Natural killer cell (primary cell): ENCODE measurements around the gene CITED1. TPM values are rescaled to one million over a fixed set of nuclear protein-coding genes. Genes with fewer than 3 reads are reported as not detected.

Source experiments
- ATAC-seq, 3 donors: fragments of 150-1000 bp in 2 of 3; fragments of 200-7000 bp in 1 of 3; cut with Tn5 transposase; 1 replicate in 1 of 3; 2 replicates in 2 of 3; pipeline ENCODE4 v1.10.0; 2021; ENCODE audit warnings: mild to moderate bottlenecking in 2 of 3, moderate library complexity in 2 of 3
- DNase-seq, 2 donors: peaks; one replicate each; pipeline versions ENCODE4 v3.0.0 to v3.0.0-alpha.2; 2013 to 2021; ENCODE audit warnings: mixed read lengths in 1 of 2
- H3K27ac ChIP-seq: one replicate; pipeline ENCODE4 v1.5.1; 2013; ENCODE audit warnings: mild to moderate bottlenecking, low read length
- H3K27me3 ChIP-seq: one replicate; pipeline ENCODE4 v1.6.1; 2013; ENCODE audit warnings: low read length; ENCODE audit not compliant: control insufficient read depth, insufficient read depth
- H3K36me3 ChIP-seq: one replicate; pipeline ENCODE4 v1.6.1; 2013; ENCODE audit warnings: low read length; ENCODE audit not compliant: control insufficient read depth, insufficient read depth
- H3K4me1 ChIP-seq: one replicate; pipeline ENCODE4 v1.6.1; 2013; ENCODE audit warnings: low read length; ENCODE audit not compliant: control insufficient read depth, insufficient read depth
- H3K4me3 ChIP-seq: one replicate; pipeline ENCODE4 v1.5.1; 2013; ENCODE audit warnings: low read length
- H3K9me3 ChIP-seq: one replicate; pipeline ENCODE4 v1.6.1; 2013; ENCODE audit warnings: low read length; ENCODE audit not compliant: control insufficient read depth, insufficient read depth
- H3K27ac Mint-ChIP-seq, 2 donors: one replicate each; pipeline ENCODE4 v1.8.0; 2022; ENCODE audit warnings: mild to moderate bottlenecking in 2 of 2, mixed read lengths in 2 of 2, moderate library complexity in 1 of 2
- H3K27me3 Mint-ChIP-seq, 2 donors: one replicate each; pipeline ENCODE4 v1.8.0; 2022; ENCODE audit warnings: low read depth in 2 of 2, mixed read lengths in 2 of 2
- H3K36me3 Mint-ChIP-seq: one replicate; pipeline ENCODE4 v1.8.0; 2022; ENCODE audit warnings: mixed read lengths
- H3K4me1 Mint-ChIP-seq, 2 donors: one replicate each; pipeline ENCODE4 v1.8.0; 2022; ENCODE audit warnings: mixed read lengths in 2 of 2
- H3K4me3 Mint-ChIP-seq: one replicate; pipeline ENCODE4 v1.8.0; 2022; ENCODE audit warnings: mild to moderate bottlenecking, moderate library complexity, mixed read lengths
- H3K9me3 Mint-ChIP-seq, 2 donors: one replicate each; pipeline ENCODE4 v1.8.0; 2022; ENCODE audit warnings: mixed read lengths in 2 of 2
- WGBS: methylation state at CpG from one replicate; pipeline ENCODE4 v1.1.7; 2013; ENCODE audit warnings: missing lambda C conversion rate; ENCODE audit not compliant: insufficient coverage; 5-methylcytosine and 5-hydroxymethylcytosine counted together
- intact Hi-C: fragments of 100-400 bp; cut with micrococcal nuclease; formaldehyde crosslinking; loops from one replicate; pipeline ENCODE4 v1.14.2; 2022
- total RNA-seq, 4 donors: library from RNA; stranded (reverse); fragments of 120-200 nt in 1 of 4; gene quantifications; one replicate each; pipeline versions ENCODE4 v1.2.3 to v1.2.4, GENCODE V29; 2013 to 2022
- TF ChIP-seq, protein P1 (sequence below): fragments of 200-600 bp; IDR thresholded peaks from one replicate; pipeline ENCODE4 v1.8.0; 2022; ENCODE audit warnings: antibody characterized with exemption

Gene CITED1
- total RNA-seq, 3 donors from 2014 or later (not counting 1 experiment from before 2014, with no cell fraction given), result 0.49 TPM; not detected in 2

GRCh38 chrX:72304877-72305276, 837 bp downstream of the CITED1 start:
- WGBS, result 3% methylated on average over 25 of the region's 26 CpGs
- peak overlapping the region; percentile 86 for H3K4me3 Mint-ChIP-seq

GRCh38 chrX:72301781-72302180, 3.9 kb downstream of the CITED1 start:
- ATAC-seq (no peak), DNase-seq (no peak)
- intact Hi-C loops, result loop anchor here (10.0 kb wide), 1 partner anchor 1047 kb away; the partner anchor contains the start of gene ZMYM3
- H3K4me1 Mint-ChIP-seq, result peaks cover under 1 to 14% of the 10 kb centered on the region in 2 donors
- H3K4me3 ChIP-seq, result no peak overlapping the region
- no peak overlapping the region for H3K4me3 Mint-ChIP-seq
- H3K27me3 Mint-ChIP-seq, result peaks cover 45 to 71% of the 10 kb centered on the region in 2 donors
- H3K36me3 Mint-ChIP-seq, result no peaks in the 10 kb centered on the region
- WGBS, result 86% methylated on average over 9 of the region's 9 CpGs
- H3K27me3 ChIP-seq, result peaks cover 10% of the 10 kb centered on the region
- H3K27ac ChIP-seq, result no peak overlapping the region
- peaks cover 17% of the 10 kb centered on the region for H3K4me1 ChIP-seq
- no peaks in the 10 kb centered on the region for H3K9me3 ChIP-seq
- no peaks in the 10 kb centered on the region for H3K36me3 ChIP-seq
- H3K9me3 Mint-ChIP-seq, result no peaks in the 10 kb centered on the region
- TF ChIP-seq, protein P1, sequence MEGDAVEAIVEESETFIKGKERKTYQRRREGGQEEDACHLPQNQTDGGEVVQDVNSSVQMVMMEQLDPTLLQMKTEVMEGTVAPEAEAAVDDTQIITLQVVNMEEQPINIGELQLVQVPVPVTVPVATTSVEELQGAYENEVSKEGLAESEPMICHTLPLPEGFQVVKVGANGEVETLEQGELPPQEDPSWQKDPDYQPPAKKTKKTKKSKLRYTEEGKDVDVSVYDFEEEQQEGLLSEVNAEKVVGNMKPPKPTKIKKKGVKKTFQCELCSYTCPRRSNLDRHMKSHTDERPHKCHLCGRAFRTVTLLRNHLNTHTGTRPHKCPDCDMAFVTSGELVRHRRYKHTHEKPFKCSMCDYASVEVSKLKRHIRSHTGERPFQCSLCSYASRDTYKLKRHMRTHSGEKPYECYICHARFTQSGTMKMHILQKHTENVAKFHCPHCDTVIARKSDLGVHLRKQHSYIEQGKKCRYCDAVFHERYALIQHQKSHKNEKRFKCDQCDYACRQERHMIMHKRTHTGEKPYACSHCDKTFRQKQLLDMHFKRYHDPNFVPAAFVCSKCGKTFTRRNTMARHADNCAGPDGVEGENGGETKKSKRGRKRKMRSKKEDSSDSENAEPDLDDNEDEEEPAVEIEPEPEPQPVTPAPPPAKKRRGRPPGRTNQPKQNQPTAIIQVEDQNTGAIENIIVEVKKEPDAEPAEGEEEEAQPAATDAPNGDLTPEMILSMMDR, result no peak
- no peak overlapping the region for H3K27ac Mint-ChIP-seq

More at GRCh38 chrX:72304877-72305276, 837 bp downstream of the CITED1 start:
- peaks cover 40% of the 10 kb centered on the region for H3K4me1 ChIP-seq
- intact Hi-C loops, result loop anchor here (10.0 kb wide), 1 partner anchor 1050 kb away; the partner anchor contains the start of gene ZMYM3
- peaks cover 20 to 31% of the 10 kb centered on the region in 2 donors for H3K4me1 Mint-ChIP-seq
- H3K27me3 Mint-ChIP-seq, result peaks cover 44 to 72% of the 10 kb centered on the region in 2 donors
- TF ChIP-seq, protein P1, result no peak
- no peak overlapping the region for H3K4me3 ChIP-seq
- H3K27ac Mint-ChIP-seq, result no peak overlapping the region
- H3K36me3 ChIP-seq, result no peaks in the 10 kb centered on the region
- DNase-seq (peak in 1 of 2 donors; percentile 3), ATAC-seq (no peak)
- H3K9me3 Mint-ChIP-seq, result no peaks in the 10 kb centered on the region
- H3K27ac ChIP-seq, result no peak overlapping the region
- H3K9me3 ChIP-seq, result no peaks in the 10 kb centered on the region
- no peaks in the 10 kb centered on the region for H3K36me3 Mint-ChIP-seq
- peaks cover 33% of the 10 kb centered on the region for H3K27me3 ChIP-seq

- H3K4me1 Mint-ChIP-seq, result peaks cover 0 to 8% of the 10 kb centered on the region in 2 donors
- no peaks in the 10 kb centered on the region for H3K36me3 Mint-ChIP-seq
- H3K4me3 ChIP-seq, result no peak overlapping the region
- no peaks in the 10 kb centered on the region for H3K9me3 Mint-ChIP-seq
- no peak overlapping the region for H3K27ac ChIP-seq
- 84% methylated on average over 3 of the region's 4 CpGs for WGBS
- intact Hi-C loops, result loop anchor here (10.0 kb wide), 1 partner anchor 1045 kb away; the partner anchor contains the start of gene ZMYM3
- TF ChIP-seq, protein P1, result no peak
- peaks cover 7% of the 10 kb centered on the region for H3K4me1 ChIP-seq
- H3K27me3 Mint-ChIP-seq, result peaks cover 37 to 86% of the 10 kb centered on the region in 2 donors
- no peaks in the 10 kb centered on the region for H3K9me3 ChIP-seq
- H3K27me3 ChIP-seq, result peaks cover 3% of the 10 kb centered on the region
- DNase-seq (no peak), ATAC-seq (no peak)
- H3K36me3 ChIP-seq, result no peaks in the 10 kb centered on the region
- no peak overlapping the region for H3K27ac Mint-ChIP-seq
- no peak overlapping the region for H3K4me3 Mint-ChIP-seq
Measured at GRCh38 chrX:72299891-72300630, 5.7 kb downstream of the CITED1 start.
